PC-3 (cell line): ENCODE data around the gene TANGO6.

Experiments used
- EZH2 ChIP-seq: fragments of 300-600 bp; sonication (generic); IDR thresholded peaks from one replicate; pipeline ENCODE4 v1.6.1; 2017; ENCODE audit warnings: antibody characterized with exemption, mild to moderate bottlenecking, low read length; ENCODE audit not compliant: unreplicated experiment
- EZH2phosphoT487 ChIP-seq: fragments of 300-600 bp; sonication (generic); IDR thresholded peaks from 2 replicates; pipeline ENCODE4 v1.6.1; 2018; ENCODE audit warnings: mild to moderate bottlenecking, antibody characterized with exemption, low read length, borderline replicate concordance
- TF ChIP-seq, protein P1 (sequence below): fragments of 300-600 bp; sonication (generic); conservative IDR thresholded peaks from 2 replicates; pipeline ENCODE4 v1.5.1; 2017; ENCODE audit warnings: antibody characterized with exemption, low read depth, mild to moderate bottlenecking, low read length

DNA sequence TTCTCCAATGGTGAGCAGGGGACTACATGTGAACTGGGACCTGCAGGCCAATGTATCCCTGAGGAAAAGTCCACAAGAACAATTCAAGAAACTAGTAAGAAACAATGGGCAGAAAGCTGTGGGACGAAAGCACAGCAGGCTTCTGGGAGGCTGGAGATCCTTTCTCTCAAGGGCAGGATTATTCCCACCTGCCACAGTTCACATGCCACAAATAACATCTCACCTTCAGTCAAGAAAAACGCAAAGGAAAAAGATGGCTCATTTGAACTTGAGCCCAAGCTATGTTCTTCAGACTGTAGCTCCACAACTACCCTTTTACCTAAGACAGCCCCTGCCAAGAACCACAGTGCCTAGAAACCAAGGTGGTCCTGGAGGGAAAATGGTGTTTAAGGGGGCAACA lies 275.1 kb downstream of the TANGO6 start:
- TF ChIP-seq, protein P1, sequence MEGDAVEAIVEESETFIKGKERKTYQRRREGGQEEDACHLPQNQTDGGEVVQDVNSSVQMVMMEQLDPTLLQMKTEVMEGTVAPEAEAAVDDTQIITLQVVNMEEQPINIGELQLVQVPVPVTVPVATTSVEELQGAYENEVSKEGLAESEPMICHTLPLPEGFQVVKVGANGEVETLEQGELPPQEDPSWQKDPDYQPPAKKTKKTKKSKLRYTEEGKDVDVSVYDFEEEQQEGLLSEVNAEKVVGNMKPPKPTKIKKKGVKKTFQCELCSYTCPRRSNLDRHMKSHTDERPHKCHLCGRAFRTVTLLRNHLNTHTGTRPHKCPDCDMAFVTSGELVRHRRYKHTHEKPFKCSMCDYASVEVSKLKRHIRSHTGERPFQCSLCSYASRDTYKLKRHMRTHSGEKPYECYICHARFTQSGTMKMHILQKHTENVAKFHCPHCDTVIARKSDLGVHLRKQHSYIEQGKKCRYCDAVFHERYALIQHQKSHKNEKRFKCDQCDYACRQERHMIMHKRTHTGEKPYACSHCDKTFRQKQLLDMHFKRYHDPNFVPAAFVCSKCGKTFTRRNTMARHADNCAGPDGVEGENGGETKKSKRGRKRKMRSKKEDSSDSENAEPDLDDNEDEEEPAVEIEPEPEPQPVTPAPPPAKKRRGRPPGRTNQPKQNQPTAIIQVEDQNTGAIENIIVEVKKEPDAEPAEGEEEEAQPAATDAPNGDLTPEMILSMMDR = no peak
- TF ChIP-seq EZH2phosphoT487 = no peak
- no peak for TF ChIP-seq EZH2
